Naive thymus-derived CD4-positive, alpha-beta T cell (primary cell): ENCODE data around the gene MTHFD2L. TPM values are rescaled to one million over a fixed set of nuclear protein-coding genes. Genes with fewer than 3 reads are reported as not detected.
A peak's percentile ranks its signal among the peaks of the same experiment; 100 is the strongest.

ENCODE experiments used
- ATAC-seq: fragments of 150-1000 bp; cut with Tn5 transposase; 2 replicates; pipeline ENCODE4 v1.10.0; 2021; ENCODE audit warnings: mild to moderate bottlenecking, moderate library complexity
- CTCF ChIA-PET: fragments of 350-600 bp; sonication (Branson Sonifier 250); formaldehyde crosslinking; loops from one replicate; lab custom pipeline; 2021; ENCODE audit warnings: antibody characterized with exemption; lab: Charles Lee
- POLR2A ChIA-PET: fragments of 350-600 bp; sonication (Branson Sonifier 250); formaldehyde crosslinking; loops from one replicate; lab custom pipeline; 2021; ENCODE audit warnings: antibody characterized with exemption, inconsistent platforms; lab: Charles Lee
- DNase-seq, 9 donors: peaks; one replicate each; pipeline versions ENCODE4 v3.0.0 to v3.0.0-alpha.2; 2020 to 2022; ENCODE audit warnings: mixed read lengths in 1 of 9
- H3K27ac ChIP-seq: one replicate; pipeline ENCODE4 v1.7.0; 2013; ENCODE audit warnings: mild to moderate bottlenecking, low read depth, low read length, moderate library complexity
- H3K27me3 ChIP-seq, 2 donors: one replicate each; pipeline ENCODE4 v1.7.0; 2013; ENCODE audit warnings: low read length in 2 of 2, mild to moderate bottlenecking in 2 of 2, moderate library complexity in 2 of 2; ENCODE audit not compliant: control insufficient read depth in 2 of 2, insufficient read depth in 2 of 2
- H3K36me3 ChIP-seq, 3 experiments: 1 replicate in 2 of 3; 2 replicates in 1 of 3; pipeline ENCODE4 v1.7.0; 2013; ENCODE audit warnings: low read length in 3 of 3, mild to moderate bottlenecking in 3 of 3, moderate library complexity in 1 of 3; ENCODE audit not compliant: insufficient read depth in 3 of 3, control insufficient read depth in 2 of 3
- H3K4me1 ChIP-seq, 2 donors: one replicate each; pipeline ENCODE4 v1.7.0; 2013; ENCODE audit warnings: low read length in 2 of 2, mild to moderate bottlenecking in 2 of 2, moderate library complexity in 1 of 2; ENCODE audit not compliant: control insufficient read depth in 2 of 2, insufficient read depth in 2 of 2
- H3K4me3 ChIP-seq: 2 replicates; pipeline ENCODE4 v1.7.0; 2013; ENCODE audit warnings: mild to moderate bottlenecking, low read length
- H3K9me3 ChIP-seq, 3 experiments: 1 replicate in 2 of 3; 2 replicates in 1 of 3; pipeline ENCODE4 v1.7.0; 2013; ENCODE audit warnings: low read length in 3 of 3; ENCODE audit not compliant: control insufficient read depth in 2 of 3
- H3K27ac Mint-ChIP-seq, 9 donors: one replicate each; pipeline ENCODE4 v1.8.0; 2020 to 2022; ENCODE audit warnings: mixed read lengths in 9 of 9, mild to moderate bottlenecking in 8 of 9, moderate library complexity in 5 of 9, inconsistent platforms in 2 of 9
- H3K27me3 Mint-ChIP-seq, 5 donors: one replicate each; pipeline ENCODE4 v1.8.0; 2021 to 2022; ENCODE audit warnings: mixed read lengths in 5 of 5, mild to moderate bottlenecking in 1 of 5
- H3K36me3 Mint-ChIP-seq, 5 donors: one replicate each; pipeline ENCODE4 v1.8.0; 2020 to 2022; ENCODE audit warnings: mixed read lengths in 5 of 5, mild to moderate bottlenecking in 3 of 5, inconsistent platforms in 1 of 5
- H3K4me1 Mint-ChIP-seq, 7 donors: one replicate each; pipeline ENCODE4 v1.8.0; 2020 to 2022; ENCODE audit warnings: mixed read lengths in 7 of 7, mild to moderate bottlenecking in 3 of 7, inconsistent platforms in 1 of 7
- H3K4me3 Mint-ChIP-seq, 10 donors: one replicate each; pipeline ENCODE4 v1.8.0; 2020 to 2022; ENCODE audit warnings: mild to moderate bottlenecking in 10 of 10, mixed read lengths in 10 of 10, moderate library complexity in 6 of 10, inconsistent platforms in 2 of 10
- H3K9me3 Mint-ChIP-seq, 11 donors: one replicate each; pipeline ENCODE4 v1.8.0; 2020 to 2022; ENCODE audit warnings: mixed read lengths in 11 of 11, mild to moderate bottlenecking in 4 of 11, inconsistent platforms in 1 of 11, moderate library complexity in 1 of 11
- intact Hi-C, 2 donors: fragments of 100-400 bp; cut with micrococcal nuclease; formaldehyde crosslinking; loops; one replicate each; pipeline ENCODE4 v1.15.1; 2023
- polyA plus RNA-seq, 2 donors: library from polyadenylated mRNA; unstranded; fragments of 300-500 nt; fragmentation: Illumina TruSeq; gene quantifications; one replicate each; pipeline ENCODE4 v1.2.3, GENCODE V29; 2021
- total RNA-seq, 6 experiments: library from RNA in 5 of 6; stranded (reverse) in 5 of 6; gene quantifications; 1 replicate in 5 of 6; 2 replicates in 1 of 6; pipeline ENCODE4 v1.2.3 and lab custom pipeline; 2021 to 2026

MTHFD2L gene
- total and polyA plus RNA-seq, 7 experiments from 2014 or later = 2.3 to 13.7 (median 10.2) TPM

GRCh38 chr4:74174941-74175340 is 17.0 kb downstream of the MTHFD2L start:
- no peak for DNase-seq
- Histone ChIP-seq H3K9me3 (no peaks in the 10 kb centered on the region), H3K4me1 (no peaks in the 10 kb centered on the region), H3K27me3 (no peaks in the 10 kb centered on the region), H3K36me3 (peaks cover 0 to 5% (median 0%) of the 10 kb centered on the region in 3 experiments), H3K4me3 (no peak overlapping the region), H3K27ac (no peak overlapping the region)
- intact Hi-C loops = no loop called here
- ChIA-PET POLR2A (no interaction called here), CTCF (no interaction called here)
- ATAC-seq = no peak
- Mint-ChIP-seq H3K4me1 (no peaks in the 10 kb centered on the region), H3K27ac (no peak overlapping the region), H3K4me3 (no peak overlapping the region), H3K27me3 (no peaks in the 10 kb centered on the region), H3K36me3 (peaks cover 0 to 32% (median 10%) of the 10 kb centered on the region in 5 donors), H3K9me3 (no peaks in the 10 kb centered on the region)

- POLR2A ChIA-PET = no interaction called here
- DNase-seq = no peak
- no peak overlapping the region for H3K27ac ChIP-seq
- no peaks in the 10 kb centered on the region for H3K4me1 ChIP-seq
- ATAC-seq = no peak
- intact Hi-C loops = no loop called here
- H3K4me3 ChIP-seq = no peak overlapping the region
- H3K9me3 Mint-ChIP-seq = no peaks in the 10 kb centered on the region
- H3K4me3 Mint-ChIP-seq = no peak overlapping the region
- no peak overlapping the region for H3K27ac Mint-ChIP-seq
- H3K9me3 ChIP-seq = no peaks in the 10 kb centered on the region
- peaks cover 0 to 32% (median 10%) of the 10 kb centered on the region in 5 donors for H3K36me3 Mint-ChIP-seq
- H3K27me3 ChIP-seq = no peaks in the 10 kb centered on the region
- no peaks in the 10 kb centered on the region for H3K4me1 Mint-ChIP-seq
- CTCF ChIA-PET = no interaction called here
- H3K36me3 ChIP-seq = peaks cover 0 to 5% (median 0%) of the 10 kb centered on the region in 3 experiments
- no peaks in the 10 kb centered on the region for H3K27me3 Mint-ChIP-seq
Observed at GRCh38 chr4:74175379-74175778, 17.5 kb downstream of the MTHFD2L start.

GRCh38 chr4:74178798-74179197 is 20.9 kb downstream of the MTHFD2L start:
- CTCF ChIA-PET = interaction anchor here (1.1 kb wide), 1 partner anchor 44 kb away, joined by 3 read pairs; no protein-coding TSS in a partner anchor
- H3K27ac ChIP-seq = no peak overlapping the region

GRCh38 chr4:74181219-74181618 is 23.3 kb downstream of the MTHFD2L start:
- Histone ChIP-seq H3K9me3 (no peaks in the 10 kb centered on the region), H3K36me3 (peaks cover 0 to 3% (median 0%) of the 10 kb centered on the region in 3 experiments), H3K4me3 (no peak overlapping the region), H3K4me1 (no peaks in the 10 kb centered on the region), H3K27me3 (no peaks in the 10 kb centered on the region), H3K27ac (no peak overlapping the region)
- Mint-ChIP-seq H3K4me3 (no peak overlapping the region), H3K9me3 (no peaks in the 10 kb centered on the region), H3K36me3 (peaks cover 0 to 33% (median 11%) of the 10 kb centered on the region in 5 donors), H3K4me1 (no peaks in the 10 kb centered on the region), H3K27me3 (peaks cover 0 to 4% (median 0%) of the 10 kb centered on the region in 5 donors), H3K27ac (no peak overlapping the region)
- POLR2A ChIA-PET = no interaction called here
- CTCF ChIA-PET = no interaction called here
- DNase-seq (no peak), ATAC-seq (no peak)
- intact Hi-C loops = loop anchor here in 1 of 2 donors (10.0 kb wide), 1 partner anchor 354 kb away; no protein-coding TSS in a partner anchor

More at GRCh38 chr4:74178798-74179197, 20.9 kb downstream of the MTHFD2L start:
- Histone ChIP-seq H3K9me3 (no peaks in the 10 kb centered on the region), H3K4me3 (no peak overlapping the region), H3K36me3 (peaks cover 0 to 5% (median 0%) of the 10 kb centered on the region in 3 experiments), H3K4me1 (no peaks in the 10 kb centered on the region), H3K27me3 (no peaks in the 10 kb centered on the region)
- H3K27me3 Mint-ChIP-seq = peaks cover 0 to 4% (median 0%) of the 10 kb centered on the region in 5 donors
- no peaks in the 10 kb centered on the region for H3K4me1 Mint-ChIP-seq
- POLR2A ChIA-PET = no interaction called here
- peak overlapping the region in 1 of 9 donors; percentile 8 for H3K27ac Mint-ChIP-seq
- no peaks in the 10 kb centered on the region for H3K9me3 Mint-ChIP-seq
- DNase-seq = no peak
- no peak overlapping the region for H3K4me3 Mint-ChIP-seq
- peaks cover 0 to 46% (median 16%) of the 10 kb centered on the region in 5 donors for H3K36me3 Mint-ChIP-seq
- ATAC-seq = no peak
- intact Hi-C loops = no loop called here

- Mint-ChIP-seq H3K4me1 (no peaks in the 10 kb centered on the region), H3K36me3 (no peaks in the 10 kb centered on the region), H3K9me3 (peaks cover 0 to 3% (median 0%) of the 10 kb centered on the region in 11 donors), H3K27ac (no peak overlapping the region), H3K27me3 (peaks cover 0 to 2% (median 0%) of the 10 kb centered on the region in 5 donors), H3K4me3 (no peak overlapping the region)
- H3K27ac ChIP-seq = no peak overlapping the region
- no peaks in the 10 kb centered on the region for H3K9me3 ChIP-seq
- no peaks in the 10 kb centered on the region for H3K4me1 ChIP-seq
- DNase-seq (peak in 1 of 9 donors; percentile 3), ATAC-seq (no peak)
- ChIA-PET POLR2A (no interaction called here), CTCF (interaction anchor here (0.6 kb wide), 1 partner anchor 474 kb away, joined by 3 read pairs; no protein-coding TSS in a partner anchor)
- no peaks in the 10 kb centered on the region for H3K36me3 ChIP-seq
- H3K4me3 ChIP-seq = no peak overlapping the region
- H3K27me3 ChIP-seq = no peaks in the 10 kb centered on the region
- intact Hi-C loops = loop anchor here (1.0 to 10.0 kb wide), 4 partner anchors 122 to 483 kb away; no protein-coding TSS in a partner anchor
Observed at GRCh38 chr4:74188912-74189311, 31.0 kb downstream of the MTHFD2L start.

- no peaks in the 10 kb centered on the region for H3K36me3 ChIP-seq
- H3K27me3 ChIP-seq = no peaks in the 10 kb centered on the region
- Mint-ChIP-seq H3K27me3 (peaks cover 0 to 2% (median 0%) of the 10 kb centered on the region in 5 donors), H3K9me3 (peaks cover 0 to 3% (median 0%) of the 10 kb centered on the region in 11 donors), H3K4me1 (no peaks in the 10 kb centered on the region), H3K36me3 (no peaks in the 10 kb centered on the region), H3K27ac (no peak overlapping the region), H3K4me3 (no peak overlapping the region)
- no peaks in the 10 kb centered on the region for H3K4me1 ChIP-seq
- peak in 5 of 9 donors; percentile 17 to 45 (median 34) for DNase-seq
- intact Hi-C loops = loop anchor here (1.0 to 10.0 kb wide), 4 partner anchors 122 to 483 kb away; no protein-coding TSS in a partner anchor
- no peak overlapping the region for H3K27ac ChIP-seq
- ATAC-seq = peak; percentile 68
- H3K9me3 ChIP-seq = no peaks in the 10 kb centered on the region
- no peak overlapping the region for H3K4me3 ChIP-seq
- CTCF ChIA-PET = interaction anchor here (0.5 to 0.6 kb wide), 3 partner anchors 296 to 1841 kb away, joined by 3 to 5 read pairs (median 3); no protein-coding TSS in a partner anchor
- POLR2A ChIA-PET = no interaction called here
Observed at GRCh38 chr4:74189331-74190043, 31.6 kb downstream of the MTHFD2L start.
